ENCODE results near the gene GGN. TPM values are rescaled to one million over a fixed set of nuclear protein-coding genes. Genes with fewer than 3 reads are reported as not detected.
A peak's percentile ranks its signal among the peaks of the same experiment; 100 is the strongest.

GGN gene
- total and polyA plus RNA-seq, 7 donors: 0.28 TPM; not detected in 6

- intact Hi-C loops (cut with DNase I): no loop called here
- Histone ChIP-seq H3K9me3 (no peaks in the 10 kb centered on the region), H3K27ac (no peak overlapping the region), H3K27me3 (peaks cover 2 to 65% (median 60%) of the 10 kb centered on the region in 3 donors), H3K4me1 (peaks cover 0 to 18% (median 11%) of the 10 kb centered on the region in 4 donors), H3K36me3 (peaks cover 49 to 90% (median 61%) of the 10 kb centered on the region in 4 donors), H3K4me3 (no peak overlapping the region)
- TF ChIP-seq EP300 (IDR thresholded peaks at IDR 0.05) (no peak), CTCF (IDR thresholded peaks at IDR 0.05) (no peak), POLR2AphosphoS5 (IDR thresholded peaks at IDR 0.05) (no peak)
- 95 to 96% methylated on average over 9 of the region's 9 CpGs for WGBS, 2 donors
- no peak for DNase-seq
Measured at GRCh38 chr19:38381138-38381537, 6.7 kb downstream of the GGN start.

GRCh38 chr19:38378866-38379265 lies 9.0 kb downstream of the GGN start:
- Histone ChIP-seq H3K9me3 (no peaks in the 10 kb centered on the region), H3K36me3 (peaks cover 43 to 77% (median 56%) of the 10 kb centered on the region in 4 donors), H3K27ac (no peak overlapping the region), H3K27me3 (peaks cover 0 to 42% (median 37%) of the 10 kb centered on the region in 3 donors), H3K4me1 (peaks cover 0 to 26% (median 22%) of the 10 kb centered on the region in 4 donors), H3K4me3 (no peak overlapping the region)
- intact Hi-C loops (cut with DNase I): no loop called here
- DNase-seq: no peak
- TF ChIP-seq POLR2A (IDR thresholded peaks at IDR 0.05): no peak
- TF ChIP-seq EP300 (IDR thresholded peaks at IDR 0.05): no peak
- no peak for TF ChIP-seq CTCF (IDR thresholded peaks at IDR 0.05)
- TF ChIP-seq POLR2AphosphoS5 (IDR thresholded peaks at IDR 0.05): no peak
- 94 to 97% methylated on average over 10 of the region's 10 CpGs for WGBS, 2 donors

- no peak overlapping the region for H3K4me3 ChIP-seq
- no peak overlapping the region for H3K27ac ChIP-seq
- intact Hi-C loops (cut with DNase I): no loop called here
- peaks cover 28 to 59% (median 39%) of the 10 kb centered on the region in 4 donors for H3K36me3 ChIP-seq
- H3K9me3 ChIP-seq: no peaks in the 10 kb centered on the region
- H3K27me3 ChIP-seq: peaks cover 0 to 26% (median 19%) of the 10 kb centered on the region in 3 donors
- H3K4me1 ChIP-seq: peaks cover 0 to 26% (median 22%) of the 10 kb centered on the region in 4 donors
- TF ChIP-seq POLR2AphosphoS5 (IDR thresholded peaks at IDR 0.05) (no peak), CTCF (IDR thresholded peaks at IDR 0.05) (no peak), EP300 (IDR thresholded peaks at IDR 0.05) (no peak), POLR2A (IDR thresholded peaks at IDR 0.05) (no peak)
- WGBS, 2 donors: 98 to 99% methylated on average over 4 of the region's 4 CpGs
- no peak for DNase-seq
Measured at GRCh38 chr19:38377052-38377451, 10.8 kb downstream of the GGN start.

GRCh38 chr19:38376576-38376975 lies 11.3 kb downstream of the GGN start:
- TF ChIP-seq POLR2A (IDR thresholded peaks at IDR 0.05): no peak
- no peak for TF ChIP-seq POLR2AphosphoS5 (IDR thresholded peaks at IDR 0.05)
- TF ChIP-seq EP300 (IDR thresholded peaks at IDR 0.05): no peak
- TF ChIP-seq CTCF (IDR thresholded peaks at IDR 0.05): no peak
- Histone ChIP-seq H3K4me1 (peaks cover 0 to 26% (median 22%) of the 10 kb centered on the region in 4 donors), H3K9me3 (no peaks in the 10 kb centered on the region), H3K4me3 (no peak overlapping the region), H3K27ac (no peak overlapping the region), H3K27me3 (peaks cover 0 to 22% (median 14%) of the 10 kb centered on the region in 3 donors), H3K36me3 (peaks cover 24 to 54% (median 35%) of the 10 kb centered on the region in 4 donors)
- no peak for DNase-seq
- intact Hi-C loops (cut with DNase I): no loop called here
- whole genome bisulfite sequencing, 2 donors: 85 to 89% methylated on average over 3 of the region's 3 CpGs

GRCh38 chr19:38375748-38376147 lies 12.1 kb downstream of the GGN start:
- intact Hi-C loops (cut with DNase I): no loop called here
- WGBS, 2 donors: 90 to 91% methylated on average over 5 of the region's 5 CpGs
- DNase-seq: no peak

More at GRCh38 chr19:38375748-38376147, 12.1 kb downstream of the GGN start:
- Histone ChIP-seq H3K27ac (peak overlapping the region in 1 of 4 donors; percentile 88), H3K27me3 (peaks cover 0 to 13% (median 6%) of the 10 kb centered on the region in 3 donors), H3K4me3 (peak overlapping the region in 3 of 4 donors; percentile 70 to 77 (median 77)), H3K36me3 (peaks cover 16 to 46% (median 26%) of the 10 kb centered on the region in 4 donors), H3K9me3 (no peaks in the 10 kb centered on the region), H3K4me1 (peaks cover 0 to 26% (median 22%) of the 10 kb centered on the region in 4 donors)
- TF ChIP-seq POLR2AphosphoS5 (IDR thresholded peaks at IDR 0.05): no peak
- no peak for TF ChIP-seq EP300 (IDR thresholded peaks at IDR 0.05)
- TF ChIP-seq POLR2A (IDR thresholded peaks at IDR 0.05): no peak
- no peak for TF ChIP-seq CTCF (IDR thresholded peaks at IDR 0.05)

Data from sigmoid colon (tissue), 7 donors.